Measurements from ENCODE around the gene RTP3. TPM values are rescaled to one million over a fixed set of nuclear protein-coding genes. Genes with fewer than 3 reads are reported as not detected.

The RTP3 gene
- polyA plus RNA-seq, 1 of the 3 experiments (the other 2 are of a cell fraction), result not detected

- CTCF ChIA-PET, result interaction anchor here (2.2 kb wide), 1 partner anchor 34 kb away, joined by 9 read pairs; no protein-coding TSS in a partner anchor
- 0 out of 2 replicates have a peak, but pooled peaks cover 8% of the 10 kb centered on the region for H3K27me3 ChIP-seq (ENCODE audit: insufficient read depth)
- TF ChIP-seq FOSL2 (IDR thresholded peaks at IDR 0.05; ENCODE audit: borderline replicate concordance, low read depth), result no peak
- TF ChIP-seq RFX5 (IDR thresholded peaks at IDR 0.05; ENCODE audit: low read length), result no peak
- TF ChIP-seq POLR2AphosphoS5 (IDR thresholded peaks at IDR 0.05; ENCODE audit: low read depth, low read length), result no peak
- TF ChIP-seq RXRA (IDR thresholded peaks at IDR 0.05; ENCODE audit: borderline replicate concordance, low read depth), result no peak
- no peak for TF ChIP-seq EP300 (IDR thresholded peaks at IDR 0.05; ENCODE audit: borderline replicate concordance in 1 of 2, low read depth in 1 of 2, low read length in 1 of 2)
- no peak for TF ChIP-seq FOXM1 (IDR thresholded peaks at IDR 0.05; ENCODE audit: low read depth)
- TF ChIP-seq TEAD4 (IDR thresholded peaks at IDR 0.05; ENCODE audit: borderline replicate concordance, insufficient read depth), result no peak
Measured at GRCh38 chr3:46454209-46454595, 43.6 kb upstream of the RTP3 start.

GRCh38 chr3:46454606-46455005 is 43.2 kb upstream of the RTP3 start:
- Histone ChIP-seq H3K4me2 (no peak overlapping the region), H2AFZ (ENCODE audit: low read depth) (no peak overlapping the region), H3F3A (replicated peaks; ENCODE audit: insufficient read depth) (no peaks in the 10 kb centered on the region), H3K9ac (no peak overlapping the region), H3K27ac (ENCODE audit: low read depth in 2 of 2, low read length in 1 of 2) (no peak overlapping the region), H4K20me1 (ENCODE audit: insufficient read depth) (no peaks in the 10 kb centered on the region), H3K9me3 (no peaks in the 10 kb centered on the region), H3K36me3 (replicated peaks in 1 of 2; ENCODE audit: control insufficient read depth in 1 of 2, insufficient read depth in 2 of 2, low read length in 1 of 2) (no peaks in the 10 kb centered on the region), H3K4me3 (ENCODE audit: low read depth in 2 of 2, low read length in 1 of 2) (no peak overlapping the region), H3K4me1 (ENCODE audit: control insufficient read depth in 1 of 2, insufficient read depth in 2 of 2, low read depth in 1 of 2, low read length in 1 of 2) (no peaks in the 10 kb centered on the region), H3K27me3 (ENCODE audit: insufficient read depth) (0 out of 2 replicates have a peak, but pooled peaks cover 8% of the 10 kb centered on the region), H3K79me2 (ENCODE audit: insufficient read depth) (no peaks in the 10 kb centered on the region), H3K9me2 (no peaks in the 10 kb centered on the region)
- ChIA-PET CTCF (interaction anchor here (2.2 kb wide), 1 partner anchor 34 kb away, joined by 9 read pairs; no protein-coding TSS in a partner anchor), POLR2A (no interaction called here)
- no peak for DNase-seq
- TF ChIP-seq GATA2 (CRISPR knock-in tag; IDR thresholded peaks at IDR 0.05), result no peak
- TF ChIP-seq RCOR1 (IDR thresholded peaks at IDR 0.05; ENCODE audit: low read length), result no peak
- TF ChIP-seq RAD21 (IDR thresholded peaks at IDR 0.05; ENCODE audit: low read length), result no peak
- TF ChIP-seq IRF3 (IDR thresholded peaks at IDR 0.05; ENCODE audit: low read depth, low read length), result no peak
- no peak for TF ChIP-seq ZBTB33 (IDR thresholded peaks at IDR 0.05; ENCODE audit: borderline replicate concordance, low read depth)
- no peak for TF ChIP-seq FOXM1 (IDR thresholded peaks at IDR 0.05; ENCODE audit: low read depth)
- no peak for TF ChIP-seq YY1 (IDR thresholded peaks at IDR 0.05; ENCODE audit: low read depth)
- no peak for TF ChIP-seq NRF1 (IDR thresholded peaks at IDR 0.05; ENCODE audit: low read depth, low read length)
- no peak for TF ChIP-seq POLR2AphosphoS5 (IDR thresholded peaks at IDR 0.05; ENCODE audit: low read depth, low read length)
- no peak for TF ChIP-seq MEF2A (IDR thresholded peaks at IDR 0.05; ENCODE audit: borderline replicate concordance, low read depth)
- TF ChIP-seq MXI1 (IDR thresholded peaks at IDR 0.05; ENCODE audit: low read depth, low read length), result no peak
- 0% methylated on average over 1 of the region's 7 CpGs for WGBS (ENCODE audit: low lambda C conversion rate)

More at GRCh38 chr3:46454209-46454595, 43.6 kb upstream of the RTP3 start:
- no peaks in the 10 kb centered on the region for H4K20me1 ChIP-seq (ENCODE audit: insufficient read depth)
- H3K4me1 ChIP-seq (ENCODE audit: control insufficient read depth in 1 of 2, insufficient read depth in 2 of 2, low read depth in 1 of 2, low read length in 1 of 2), result no peaks in the 10 kb centered on the region
- no peak overlapping the region for H3K9ac ChIP-seq
- no peaks in the 10 kb centered on the region for H3K9me3 ChIP-seq
- no peak overlapping the region for H3K4me3 ChIP-seq (ENCODE audit: low read depth in 2 of 2, low read length in 1 of 2)
- POLR2A ChIA-PET, result no interaction called here
- H3K27ac ChIP-seq (ENCODE audit: low read depth in 2 of 2, low read length in 1 of 2), result no peak overlapping the region
- no peaks in the 10 kb centered on the region for H3K36me3 ChIP-seq (replicated peaks in 1 of 2; ENCODE audit: control insufficient read depth in 1 of 2, insufficient read depth in 2 of 2, low read length in 1 of 2)
- WGBS (ENCODE audit: low lambda C conversion rate), result 13% methylated on average over 3 of the region's 3 CpGs
- no peak overlapping the region for H2AFZ ChIP-seq (ENCODE audit: low read depth)
- H3K4me2 ChIP-seq, result no peak overlapping the region
- H3K9me2 ChIP-seq, result no peaks in the 10 kb centered on the region
- H3K79me2 ChIP-seq (ENCODE audit: insufficient read depth), result no peaks in the 10 kb centered on the region
- no peaks in the 10 kb centered on the region for H3F3A ChIP-seq (replicated peaks; ENCODE audit: insufficient read depth)
- DNase-seq, result no peak
